CD14-positive monocyte (primary cell): ENCODE data around the gene BRSK2. TPM values are rescaled to one million over a fixed set of nuclear protein-coding genes. Genes with fewer than 3 reads are reported as not detected.

Experiments
- DNase-seq, 3 donors: peaks; one replicate each; pipeline ENCODE4 v3.0.0-alpha.2; 2011 to 2022
- H2AFZ ChIP-seq: 2 replicates; pipeline ENCODE4 v1.6.0; 2012; ENCODE audit warnings: mild to moderate bottlenecking, low read depth, low read length, inconsistent platforms; ENCODE audit not compliant: insufficient read depth, poor library complexity, severe bottlenecking
- H3K27ac ChIP-seq, 2 donors: 1 replicate in 1 of 2; 2 replicates in 1 of 2; pipeline ENCODE4 v1.5.1; 2012 to 2013; ENCODE audit warnings: low read length in 2 of 2, control low read depth in 1 of 2, inconsistent platforms in 1 of 2, low read depth in 1 of 2, mild to moderate bottlenecking in 1 of 2
- H3K27me3 ChIP-seq, 2 donors: one replicate each; pipeline versions ENCODE4 v1.6.0 to v1.6.1; 2011 to 2013; ENCODE audit warnings: low read length in 2 of 2; ENCODE audit not compliant: control insufficient read depth in 2 of 2, insufficient read depth in 2 of 2
- H3K36me3 ChIP-seq, 2 donors: replicated peaks in 1 of 2; 1 replicate in 1 of 2; 2 replicates in 1 of 2; pipeline versions ENCODE4 v1.5.1 to v1.6.1; 2012 to 2013; ENCODE audit warnings: low read length in 2 of 2, control low read depth in 1 of 2, inconsistent platforms in 1 of 2, mild to moderate bottlenecking in 1 of 2; ENCODE audit not compliant: insufficient read depth in 2 of 2, control insufficient read depth in 1 of 2
- H3K4me1 ChIP-seq, 2 donors: 1 replicate in 1 of 2; 2 replicates in 1 of 2; pipeline versions ENCODE4 v1.5.1 to v1.6.1; 2012 to 2013; ENCODE audit warnings: low read length in 2 of 2, control low read depth in 1 of 2, inconsistent platforms in 1 of 2, mild to moderate bottlenecking in 1 of 2, moderate library complexity in 1 of 2; ENCODE audit not compliant: insufficient read depth in 2 of 2, control insufficient read depth in 1 of 2
- H3K4me2 ChIP-seq: replicated peaks from 2 replicates; pipeline ENCODE3; 2012; ENCODE audit warnings: low read length, moderate library complexity, mild to moderate bottlenecking; ENCODE audit not compliant: poor library complexity, severe bottlenecking; ENCODE audit errors: extremely low read depth
- H3K4me3 ChIP-seq, 3 experiments: fragments of 200-600 bp in 1 of 3; sonication (generic) in 1 of 3; replicated peaks in 1 of 3; 1 replicate in 2 of 3; 2 replicates in 1 of 3; pipeline ENCODE4 v1.5.1; 2011 to 2013; ENCODE audit warnings: low read length in 3 of 3, mild to moderate bottlenecking in 3 of 3, control low read depth in 2 of 3, low read depth in 2 of 3, inconsistent platforms in 1 of 3, moderate library complexity in 1 of 3
- H3K79me2 ChIP-seq: 2 replicates; pipeline ENCODE4 v1.6.0; 2012; ENCODE audit warnings: mild to moderate bottlenecking, control low read depth, inconsistent platforms, low read length, moderate library complexity; ENCODE audit not compliant: insufficient read depth
- H3K9ac ChIP-seq: 2 replicates; pipeline ENCODE4 v1.6.0; 2017; ENCODE audit warnings: low read length, mild to moderate bottlenecking; ENCODE audit not compliant: insufficient read depth, poor library complexity, severe bottlenecking
- H3K9me3 ChIP-seq, 2 donors: replicated peaks in 1 of 2; 1 replicate in 1 of 2; 2 replicates in 1 of 2; pipeline versions ENCODE4 v1.5.1 to v1.6.1; 2012 to 2013; ENCODE audit warnings: low read length in 2 of 2, control low read depth in 1 of 2; ENCODE audit not compliant: control insufficient read depth in 1 of 2, insufficient read depth in 1 of 2
- H4K20me1 ChIP-seq: 2 replicates; pipeline ENCODE4 v1.6.0; 2012; ENCODE audit warnings: mild to moderate bottlenecking, low read length, control low read depth, moderate library complexity; ENCODE audit not compliant: insufficient read depth
- H3K27ac Mint-ChIP-seq, 7 donors: one replicate each; pipeline ENCODE4 v1.8.0; 2020; ENCODE audit warnings: mild to moderate bottlenecking in 7 of 7, mixed read lengths in 7 of 7, moderate library complexity in 6 of 7, inconsistent platforms in 2 of 7
- H3K27me3 Mint-ChIP-seq, 3 donors: one replicate each; pipeline ENCODE4 v1.8.0; 2021 to 2022; ENCODE audit warnings: low read depth in 3 of 3, mild to moderate bottlenecking in 3 of 3, mixed read lengths in 3 of 3, moderate library complexity in 3 of 3, inconsistent platforms in 1 of 3
- H3K36me3 Mint-ChIP-seq, 2 donors: one replicate each; pipeline ENCODE4 v1.8.0; 2020; ENCODE audit warnings: mixed read lengths in 2 of 2, inconsistent platforms in 1 of 2, mild to moderate bottlenecking in 1 of 2
- H3K4me1 Mint-ChIP-seq: one replicate; pipeline ENCODE4 v1.8.0; 2020; ENCODE audit warnings: mild to moderate bottlenecking, mixed read lengths
- H3K4me3 Mint-ChIP-seq, 2 donors: one replicate each; pipeline ENCODE4 v1.8.0; 2020; ENCODE audit warnings: mild to moderate bottlenecking in 2 of 2, mixed read lengths in 2 of 2, moderate library complexity in 1 of 2
- H3K9me3 Mint-ChIP-seq, 7 donors: one replicate each; pipeline ENCODE4 v1.8.0; 2020 to 2022; ENCODE audit warnings: mixed read lengths in 7 of 7, mild to moderate bottlenecking in 6 of 7, moderate library complexity in 6 of 7, inconsistent platforms in 2 of 7
- CTCF ChIP-seq: fragments of 200-600 bp; IDR thresholded peaks from one replicate; pipeline ENCODE4 v1.8.0; 2022; ENCODE audit warnings: antibody characterized with exemption, mild to moderate bottlenecking
- WGBS: methylation state at CpG from one replicate; pipeline ENCODE4 v1.1.5; 2013; ENCODE audit warnings: missing lambda C conversion rate; ENCODE audit not compliant: insufficient coverage; 5-methylcytosine and 5-hydroxymethylcytosine counted together
- intact Hi-C, 2 donors: fragments of 100-400 bp; cut with micrococcal nuclease; formaldehyde crosslinking; loops; one replicate each; pipeline versions ENCODE4 v1.15.0 to v1.15.1; 2023
- polyA plus RNA-seq, 3 donors: library from polyadenylated mRNA; depleted of rRNA in 1 of 3; unstranded in 2 of 3; stranded (reverse) in 1 of 3; fragments of 300-500 nt in 2 of 3; fragments of >200 nt in 1 of 3; fragmentation: Illumina TruSeq in 2 of 3; gene quantifications; 1 replicate in 2 of 3; 2 replicates in 1 of 3; pipeline ENCODE4 v1.2.3, GENCODE V29; 2012 to 2021

The BRSK2 gene
- polyA plus RNA-seq, 3 donors = 0.13 TPM; not detected in 2

GRCh38 chr11:1399386-1400316 is 9.9 kb downstream of the BRSK2 start:
- Mint-ChIP-seq H3K36me3 (no peaks in the 10 kb centered on the region), H3K27ac (peak overlapping the region in 1 of 7 donors; percentile 66)

More at GRCh38 chr11:1399386-1400316, 9.9 kb downstream of the BRSK2 start:
- no peak overlapping the region for H2AFZ ChIP-seq
- no peaks in the 10 kb centered on the region for H3K4me1 Mint-ChIP-seq
- no peaks in the 10 kb centered on the region for H3K4me1 ChIP-seq
- no peaks in the 10 kb centered on the region for H3K9me3 ChIP-seq
- H3K4me3 ChIP-seq = no peak overlapping the region
- no peak for TF ChIP-seq CTCF
- peaks cover 0 to 14% (median 5%) of the 10 kb centered on the region in 3 donors for H3K27me3 Mint-ChIP-seq
- intact Hi-C loops = no loop called here
- H3K27ac ChIP-seq = no peak overlapping the region
- H3K9me3 Mint-ChIP-seq = no peaks in the 10 kb centered on the region
- no peaks in the 10 kb centered on the region for H4K20me1 ChIP-seq
- no peaks in the 10 kb centered on the region for H3K27me3 ChIP-seq
- H3K79me2 ChIP-seq = no peaks in the 10 kb centered on the region
- no peak overlapping the region for H3K9ac ChIP-seq
- H3K36me3 ChIP-seq = no peaks in the 10 kb centered on the region
- DNase-seq = no peak
- WGBS = 92% methylated on average over 29 of the region's 34 CpGs
- no peak overlapping the region for H3K4me2 ChIP-seq
- no peak overlapping the region for H3K4me3 Mint-ChIP-seq
